Esophagus squamous epithelium (tissue), 4 donors: ENCODE measurements around the gene VIPR1.

Source experiments
- CTCF ChIP-seq, 6 experiments: fragments of 450-650 bp in 4 of 6; fragments of 200-600 bp in 2 of 6; sonication (generic) in 2 of 6; IDR thresholded peaks; one replicate each; pipeline ENCODE4 v1.5.1; 2016 to 2019; ENCODE audit warnings: antibody characterized with exemption in 6 of 6, mild to moderate bottlenecking in 4 of 6, moderate library complexity in 4 of 6
- POLR2A ChIP-seq, 4 donors: fragments of 450-650 bp; IDR thresholded peaks; one replicate each; pipeline ENCODE4 v1.6.1; 2017; ENCODE audit warnings: antibody characterized with exemption in 4 of 4, mild to moderate bottlenecking in 4 of 4, moderate library complexity in 3 of 4

DNA sequence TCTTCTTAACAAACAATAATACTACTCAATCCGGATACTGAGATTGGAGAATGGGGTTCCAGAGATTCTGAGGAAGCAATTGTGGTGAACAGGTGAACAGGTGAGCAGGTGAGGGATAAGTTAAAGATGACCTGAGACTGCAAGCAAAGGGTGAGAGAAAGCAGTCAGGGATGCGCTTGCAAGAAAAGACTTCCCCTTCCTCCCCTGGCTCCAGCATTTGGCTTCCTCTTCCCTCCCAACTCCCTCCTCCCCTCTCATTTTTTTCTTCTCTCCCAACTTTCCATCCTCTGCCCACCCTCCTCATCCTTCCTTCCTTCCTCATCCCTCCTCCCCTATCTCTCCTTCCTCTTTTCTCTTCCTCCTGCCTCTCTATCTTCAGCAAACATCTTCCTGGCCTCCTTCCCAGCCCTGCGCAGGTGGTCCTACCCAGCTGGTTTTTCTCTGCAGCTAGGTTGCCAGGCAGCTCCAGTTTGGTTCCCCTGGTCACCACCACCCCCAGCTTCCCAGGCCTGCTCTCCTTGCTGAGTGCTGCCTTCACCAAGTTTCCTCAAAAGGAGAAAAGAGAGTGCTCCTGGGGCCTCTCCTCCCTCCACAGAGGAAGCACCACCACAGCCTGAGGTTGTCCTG lies 10.4 kb upstream of the VIPR1 start:
- no peak for TF ChIP-seq CTCF (IDR thresholded peaks at IDR 0.05)
- no peak for TF ChIP-seq POLR2A (IDR thresholded peaks at IDR 0.05)
